Karpas-422 (cell line): ENCODE measurements around the gene ZNF217. TPM values are rescaled to one million over a fixed set of nuclear protein-coding genes. Genes with fewer than 3 reads are reported as not detected.
"Not testable (repeated sequence)": the region's sequence is repeated elsewhere in the genome, so short reads cannot be mapped to it uniquely, and the experiment has no call there.

Experiments used
- DNase-seq: peaks from one replicate; pipeline ENCODE4 v3.0.0-alpha.2; 2015
- H2AFZ ChIP-seq: fragments of 200-600 bp; sonication (generic); 2 replicates; pipeline ENCODE4 v1.6.1; 2014; ENCODE audit warnings: antibody characterized with exemption, low read length, mixed read lengths
- H3K27ac ChIP-seq: fragments of 200-600 bp; sonication (generic); 2 replicates; pipeline ENCODE4 v1.5.1; 2014; ENCODE audit warnings: mild to moderate bottlenecking, low read length, moderate library complexity
- H3K27me3 ChIP-seq: fragments of 200-600 bp; sonication (generic); 2 replicates; pipeline ENCODE4 v1.6.1; 2014; ENCODE audit warnings: low read length, mixed read lengths
- H3K36me3 ChIP-seq: fragments of 200-600 bp; sonication (generic); 2 replicates; pipeline ENCODE4 v1.6.1; 2014; ENCODE audit warnings: low read length, mixed read lengths; ENCODE audit not compliant: insufficient read depth
- H3K4me1 ChIP-seq: fragments of 200-600 bp; sonication (generic); 2 replicates; pipeline ENCODE4 v1.6.1; 2014; ENCODE audit warnings: mild to moderate bottlenecking, low read length, mixed read lengths
- H3K4me2 ChIP-seq: fragments of 200-600 bp; sonication (generic); 2 replicates; pipeline ENCODE4 v1.6.1; 2014; ENCODE audit warnings: low read length, low read depth, mild to moderate bottlenecking; ENCODE audit not compliant: poor library complexity, severe bottlenecking
- H3K4me3 ChIP-seq: fragments of 200-600 bp; sonication (generic); 2 replicates; pipeline ENCODE4 v1.5.1; 2014; ENCODE audit warnings: mild to moderate bottlenecking, antibody characterized with exemption, low read length, mixed read lengths
- H3K79me2 ChIP-seq: fragments of 200-600 bp; sonication (generic); 2 replicates; pipeline ENCODE4 v1.6.1; 2014; ENCODE audit warnings: mild to moderate bottlenecking, low read length, mixed read lengths
- H3K9ac ChIP-seq: fragments of 200-600 bp; sonication (generic); 2 replicates; pipeline ENCODE4 v1.6.0; 2014; ENCODE audit warnings: low read length
- H3K9me2 ChIP-seq: fragments of 200-600 bp; sonication (generic), shearing (Covaris generic); replicated peaks from 2 replicates; pipeline ENCODE4 v1.6.0; 2014; ENCODE audit warnings: mild to moderate bottlenecking, low read length, moderate library complexity; ENCODE audit not compliant: insufficient read depth
- H3K9me3 ChIP-seq: fragments of 300-700, 200-600 bp; sonication (generic); 2 replicates; pipeline ENCODE4 v1.6.1; 2014; ENCODE audit warnings: low read length, mixed read lengths
- H4K20me1 ChIP-seq: fragments of 200-600 bp; sonication (generic); 2 replicates; pipeline ENCODE4 v1.6.1; 2014; ENCODE audit warnings: mild to moderate bottlenecking, antibody characterized with exemption, low read length, low read depth; ENCODE audit not compliant: insufficient read depth
- total RNA-seq: library from RNA; depleted of rRNA; stranded (reverse); fragments of >200 nt; shearing (Covaris generic); gene quantifications from 2 replicates; pipeline ENCODE4 v1.2.3, GENCODE V29; 2014; ENCODE audit warnings: low replicate concordance

ZNF217 gene
- total RNA-seq, 1 experiment from 2014 or later, result 2.2 TPM

DNA sequence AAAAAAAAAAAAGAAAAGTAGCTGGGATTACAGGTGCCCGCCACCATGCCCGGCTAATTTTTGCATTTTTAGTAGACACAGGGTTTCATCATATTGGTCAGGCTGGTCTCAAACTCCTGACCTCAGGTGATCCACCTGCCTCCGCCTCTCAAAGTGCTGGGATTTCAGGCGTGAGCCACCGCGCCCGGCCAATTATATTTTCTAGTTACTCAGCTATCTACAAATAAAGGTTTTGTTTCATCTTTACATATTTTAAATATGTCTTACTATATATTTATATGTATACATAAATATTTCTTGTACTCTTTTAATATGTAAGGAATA is 31.2 kb upstream of the ZNF217 start:
- not testable (repeated sequence) for H3K79me2 ChIP-seq, H3K36me3 ChIP-seq, H3K9ac ChIP-seq, H3K9me3 ChIP-seq, DNase-seq, H3K4me1 ChIP-seq, H3K9me2 ChIP-seq, H3K4me2 ChIP-seq, H3K4me3 ChIP-seq, H2AFZ ChIP-seq, H4K20me1 ChIP-seq, H3K27me3 ChIP-seq, H3K27ac ChIP-seq

DNA sequence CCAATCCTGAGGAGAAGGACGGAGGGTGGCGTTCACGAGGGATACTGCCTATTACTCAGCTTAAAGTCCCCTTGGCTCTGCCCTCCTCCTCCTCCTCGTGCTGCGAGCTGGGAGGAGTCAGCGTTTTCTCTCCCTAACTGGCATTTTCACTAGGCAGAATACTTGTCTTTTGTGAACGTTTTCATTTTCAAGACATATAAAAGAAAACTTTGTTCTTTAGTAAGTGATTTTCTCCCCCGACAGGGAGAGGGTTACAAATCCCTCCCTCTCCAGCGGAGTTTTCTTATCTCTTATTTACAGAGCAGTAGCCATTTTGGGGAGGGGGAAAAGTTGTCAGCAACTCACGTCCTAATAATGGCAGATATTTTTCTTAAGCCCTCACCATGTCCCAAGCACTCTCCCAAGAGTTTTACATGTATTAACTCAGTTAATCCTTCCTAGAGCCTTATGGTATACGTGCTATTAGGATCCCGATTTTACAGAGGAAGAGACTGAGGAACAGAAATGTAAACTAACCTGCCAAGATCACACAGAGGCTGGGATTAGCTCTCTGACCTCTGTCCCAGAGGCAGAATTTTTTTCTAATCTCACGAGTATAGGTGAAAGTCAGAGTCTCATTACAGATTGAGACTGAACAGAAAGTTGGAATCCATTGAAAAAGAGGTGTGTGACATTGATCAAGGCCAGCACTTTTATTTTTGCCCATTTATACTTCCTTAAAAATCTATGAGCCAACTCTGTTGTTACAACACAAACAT is 30.0 kb upstream of the ZNF217 start:
- H3K9me2 ChIP-seq, result no peaks in the 10 kb centered on the region
- no peaks in the 10 kb centered on the region for H3K4me1 ChIP-seq
- H3K9me3 ChIP-seq, result no peaks in the 10 kb centered on the region
- no peak overlapping the region for H2AFZ ChIP-seq
- H3K27ac ChIP-seq, result no peak overlapping the region
- H4K20me1 ChIP-seq, result no peaks in the 10 kb centered on the region
- H3K9ac ChIP-seq, result no peak overlapping the region
- H3K4me3 ChIP-seq, result no peak overlapping the region
- H3K4me2 ChIP-seq, result no peak overlapping the region
- no peaks in the 10 kb centered on the region for H3K36me3 ChIP-seq
- no peaks in the 10 kb centered on the region for H3K79me2 ChIP-seq
- no peaks in the 10 kb centered on the region for H3K27me3 ChIP-seq
- no peak for DNase-seq

DNA sequence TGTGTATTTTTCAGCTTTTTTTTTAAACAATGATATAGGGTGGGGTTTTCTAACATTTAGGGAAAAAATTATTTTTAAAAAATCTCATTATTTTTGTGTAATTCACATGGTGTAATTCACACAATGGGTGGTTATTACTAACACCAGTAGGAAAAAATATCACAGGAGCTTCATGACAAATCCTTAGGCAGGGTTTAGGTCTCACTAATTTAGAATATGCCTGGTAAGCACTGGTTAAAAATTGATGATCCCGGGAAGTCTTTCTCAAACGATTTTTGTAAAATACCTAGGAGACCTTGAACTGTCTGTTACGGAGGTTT is 29.5 kb upstream of the ZNF217 start:
- H3K9me3 ChIP-seq, result no peaks in the 10 kb centered on the region
- H3K4me2 ChIP-seq, result no peak overlapping the region
- no peaks in the 10 kb centered on the region for H3K4me1 ChIP-seq
- H4K20me1 ChIP-seq, result no peaks in the 10 kb centered on the region
- H3K27me3 ChIP-seq, result no peaks in the 10 kb centered on the region
- no peak overlapping the region for H3K4me3 ChIP-seq
- no peaks in the 10 kb centered on the region for H3K9me2 ChIP-seq
- no peak for DNase-seq
- no peaks in the 10 kb centered on the region for H3K36me3 ChIP-seq
- H3K79me2 ChIP-seq, result no peaks in the 10 kb centered on the region
- H3K9ac ChIP-seq, result no peak overlapping the region
- no peak overlapping the region for H3K27ac ChIP-seq
- no peak overlapping the region for H2AFZ ChIP-seq

DNA sequence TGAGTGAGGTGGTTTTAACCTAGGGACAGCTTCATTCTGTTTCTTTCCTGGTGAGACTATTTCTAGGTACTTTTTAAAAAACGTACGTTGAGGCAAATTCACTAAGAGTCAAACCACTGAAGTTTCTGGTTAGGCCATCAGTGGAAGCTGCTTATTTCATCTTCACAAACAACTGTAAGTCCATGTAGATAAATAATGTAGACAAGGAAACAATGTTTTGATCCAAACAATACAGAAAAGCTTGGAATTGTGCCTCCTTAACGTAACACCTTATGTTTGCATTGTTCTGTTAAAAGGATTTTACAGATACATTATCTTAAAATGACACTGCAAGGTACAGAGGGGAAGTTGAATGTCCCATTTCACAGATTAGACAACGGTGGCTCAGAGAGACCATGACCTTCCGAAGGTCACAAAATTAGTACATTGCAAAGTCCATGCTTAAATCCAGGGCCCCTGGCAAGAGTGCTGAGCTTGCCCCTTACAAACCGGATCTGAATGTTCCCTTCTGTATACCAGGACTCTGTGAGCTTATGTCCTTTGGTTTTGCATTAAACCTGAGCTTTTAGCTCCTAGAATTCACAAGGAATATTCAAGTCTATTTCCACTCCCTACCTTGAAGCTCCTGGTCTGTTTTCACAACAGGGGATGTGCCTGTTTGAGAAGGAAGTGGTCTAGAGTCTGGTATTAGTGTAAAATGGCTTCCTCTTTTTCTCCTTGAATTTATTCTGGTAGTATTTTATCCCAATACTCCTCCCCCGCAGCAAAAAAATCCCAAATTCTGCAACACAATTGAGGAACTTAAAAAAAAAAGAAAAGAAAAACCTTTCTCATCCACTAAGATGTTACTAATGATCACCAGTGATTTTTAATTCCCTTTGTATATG is 28.9 kb upstream of the ZNF217 start:
- H3K79me2 ChIP-seq, result no peaks in the 10 kb centered on the region
- no peaks in the 10 kb centered on the region for H3K9me3 ChIP-seq
- no peak overlapping the region for H2AFZ ChIP-seq
- no peaks in the 10 kb centered on the region for H4K20me1 ChIP-seq
- no peak overlapping the region for H3K9ac ChIP-seq
- no peak overlapping the region for H3K4me3 ChIP-seq
- H3K4me1 ChIP-seq, result no peaks in the 10 kb centered on the region
- no peak for DNase-seq
- no peak overlapping the region for H3K27ac ChIP-seq
- no peaks in the 10 kb centered on the region for H3K36me3 ChIP-seq
- H3K4me2 ChIP-seq, result no peak overlapping the region
- no peaks in the 10 kb centered on the region for H3K27me3 ChIP-seq
- no peaks in the 10 kb centered on the region for H3K9me2 ChIP-seq

DNA sequence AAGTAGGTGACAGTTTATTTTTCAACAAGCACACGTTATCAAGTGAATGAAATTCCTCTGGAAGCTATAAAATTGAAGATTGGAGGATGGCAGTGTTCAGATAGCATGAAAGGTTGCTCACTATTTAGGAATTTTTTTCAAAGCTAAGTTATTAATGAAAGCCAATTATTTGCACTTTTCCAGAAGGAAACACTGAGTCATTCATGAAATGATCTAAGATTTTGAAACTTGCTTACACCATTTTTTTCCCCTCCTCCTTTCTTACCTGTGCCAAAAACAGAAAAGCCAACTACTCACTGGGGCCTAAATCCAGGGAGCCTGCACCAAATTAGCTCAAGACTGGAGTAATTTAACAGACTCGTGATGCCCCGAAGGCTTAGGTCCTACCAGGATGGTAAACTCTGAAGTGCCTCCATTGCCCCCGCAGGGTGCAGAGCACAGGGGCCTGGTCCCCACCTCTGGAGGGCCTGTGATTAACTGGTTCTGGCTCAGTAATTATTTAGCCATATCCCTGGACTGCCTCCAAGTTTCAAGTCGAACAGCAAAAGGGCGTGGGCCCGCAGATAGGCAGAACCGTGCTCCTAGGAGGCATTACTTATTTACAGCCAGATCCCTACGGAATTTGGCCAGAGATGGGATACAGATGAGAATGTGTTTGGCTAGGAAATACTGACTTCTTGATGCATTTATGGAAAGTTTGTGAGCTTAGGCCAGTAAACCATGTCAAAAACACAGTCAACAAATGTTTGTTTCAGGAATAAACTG is 28.0 kb upstream of the ZNF217 start:
- H3K4me1 ChIP-seq, result no peaks in the 10 kb centered on the region
- no peaks in the 10 kb centered on the region for H3K9me3 ChIP-seq
- H3K27me3 ChIP-seq, result no peaks in the 10 kb centered on the region
- no peak overlapping the region for H3K4me2 ChIP-seq
- no peaks in the 10 kb centered on the region for H3K9me2 ChIP-seq
- DNase-seq, result no peak
- H3K36me3 ChIP-seq, result no peaks in the 10 kb centered on the region
- H3K4me3 ChIP-seq, result no peak overlapping the region
- H4K20me1 ChIP-seq, result no peaks in the 10 kb centered on the region
- H2AFZ ChIP-seq, result no peak overlapping the region
- no peak overlapping the region for H3K27ac ChIP-seq
- no peak overlapping the region for H3K9ac ChIP-seq
- no peaks in the 10 kb centered on the region for H3K79me2 ChIP-seq

DNA sequence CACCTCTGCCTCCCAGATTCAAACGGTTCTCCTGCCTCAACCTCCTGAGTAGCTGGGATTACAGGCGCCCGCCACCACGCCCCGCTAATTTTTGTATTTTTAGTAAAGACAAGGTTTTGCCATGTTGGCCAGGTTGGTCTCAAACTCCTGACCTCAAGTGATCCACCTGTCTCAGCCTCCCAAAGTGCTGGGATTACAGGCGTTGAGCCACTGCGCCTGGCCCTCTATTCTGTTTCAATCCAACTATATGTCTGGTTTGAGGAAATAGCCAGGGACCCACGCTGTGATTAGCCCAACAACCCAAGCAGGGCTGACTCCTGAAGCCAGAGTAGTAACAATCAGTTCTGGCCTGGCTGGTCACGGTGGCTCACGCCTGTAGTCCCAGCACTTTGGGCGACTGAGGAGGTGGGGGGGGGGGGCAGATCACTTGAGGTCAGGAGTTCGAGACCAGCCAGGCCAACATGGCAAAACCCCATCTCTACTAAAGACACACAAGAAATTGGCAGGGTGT is 24.9 kb upstream of the ZNF217 start:
- H3K79me2 ChIP-seq, H3K36me3 ChIP-seq, H3K9me2 ChIP-seq, DNase-seq, H3K27ac ChIP-seq, H3K4me3 ChIP-seq, H3K9me3 ChIP-seq, H4K20me1 ChIP-seq, H3K27me3 ChIP-seq, H2AFZ ChIP-seq, H3K4me2 ChIP-seq, H3K4me1 ChIP-seq, H3K9ac ChIP-seq: not testable (repeated sequence)

DNA sequence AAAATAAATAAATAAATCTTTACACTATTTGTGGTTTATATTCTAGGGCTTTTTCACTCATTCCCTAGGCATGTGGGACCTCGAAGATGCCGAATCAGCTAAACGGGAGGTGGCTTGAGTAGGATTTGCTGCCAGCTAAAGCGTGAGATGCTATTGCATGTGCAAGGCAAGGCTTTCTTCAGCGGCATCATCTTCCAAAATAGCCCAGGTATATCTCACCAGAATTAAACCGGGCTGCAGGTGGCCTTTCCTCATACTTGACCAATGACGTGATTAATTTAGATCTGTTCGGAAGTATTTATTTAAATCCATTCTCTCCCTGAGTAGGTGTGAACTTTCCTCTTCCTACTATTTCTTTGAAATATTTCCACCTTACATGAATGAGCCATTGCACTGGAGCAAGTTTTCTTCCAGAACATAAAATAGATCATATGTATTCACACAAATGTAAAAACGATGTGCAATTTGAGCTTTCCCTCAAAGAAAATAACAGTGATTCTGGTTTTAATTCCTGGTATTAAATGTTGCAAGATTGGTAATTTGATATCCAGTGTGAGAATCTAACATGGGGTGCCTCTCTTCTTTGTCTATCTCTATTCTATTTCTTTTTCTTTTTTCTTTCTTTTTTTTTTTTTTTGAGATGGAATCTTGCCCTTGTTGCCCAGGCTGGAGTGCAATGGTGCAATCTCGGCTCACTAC is 24.3 kb upstream of the ZNF217 start:
- Histone ChIP-seq H4K20me1 (no peaks in the 10 kb centered on the region), H3K27me3 (no peaks in the 10 kb centered on the region), H2AFZ (no peak overlapping the region), H3K9ac (no peak overlapping the region), H3K4me1 (no peaks in the 10 kb centered on the region), H3K4me2 (no peak overlapping the region), H3K36me3 (no peaks in the 10 kb centered on the region), H3K4me3 (no peak overlapping the region), H3K27ac (no peak overlapping the region), H3K79me2 (no peaks in the 10 kb centered on the region), H3K9me3 (no peaks in the 10 kb centered on the region), H3K9me2 (no peaks in the 10 kb centered on the region)
- DNase-seq, result no peak

DNA sequence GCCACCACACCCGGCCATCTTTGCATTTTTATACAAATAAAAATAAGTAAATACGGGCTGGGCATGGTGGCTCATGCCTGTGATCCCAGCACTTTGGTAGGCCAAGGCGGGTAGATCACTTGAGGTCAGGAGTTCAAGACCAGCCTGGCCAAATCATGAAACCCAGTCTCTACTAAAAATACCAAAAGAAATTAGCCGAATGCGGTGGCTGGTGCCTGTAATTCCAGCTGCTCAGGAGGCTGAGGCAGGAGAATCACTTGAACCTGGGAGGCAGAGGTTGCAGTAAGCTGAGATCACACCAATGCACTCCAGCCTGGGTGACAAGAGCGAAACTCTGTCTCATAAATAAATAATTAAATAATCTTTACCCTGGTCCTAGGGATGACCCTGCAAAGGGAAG is 22.9 kb upstream of the ZNF217 start:
- H2AFZ ChIP-seq, DNase-seq, H4K20me1 ChIP-seq, H3K79me2 ChIP-seq, H3K27ac ChIP-seq, H3K27me3 ChIP-seq, H3K9ac ChIP-seq, H3K9me3 ChIP-seq, H3K36me3 ChIP-seq, H3K4me2 ChIP-seq, H3K4me1 ChIP-seq, H3K9me2 ChIP-seq, H3K4me3 ChIP-seq: not testable (repeated sequence)
